ENCODE data around the gene MATCAP1.

DNA sequence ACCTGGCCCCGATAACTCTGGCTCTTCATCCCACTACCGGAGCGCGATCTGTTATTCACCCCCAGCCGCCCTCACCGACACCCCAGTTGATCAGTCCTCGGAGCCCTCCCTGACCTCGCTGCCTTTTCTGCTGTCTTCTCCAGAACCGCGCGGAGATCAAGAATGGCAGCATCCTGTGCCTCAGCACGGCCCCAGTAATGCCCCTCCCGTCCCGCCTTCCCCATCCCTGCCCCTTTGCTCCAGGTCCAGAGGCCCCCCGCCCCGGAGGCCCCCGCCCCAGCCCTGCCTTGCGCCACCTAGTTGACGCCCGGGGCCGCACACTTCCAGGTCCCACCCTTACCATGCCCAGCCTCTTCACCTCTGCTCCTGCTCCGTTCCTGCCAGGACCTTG lies 16.0 kb upstream of the MATCAP1 start:
- TF ChIP-seq, protein P1, sequence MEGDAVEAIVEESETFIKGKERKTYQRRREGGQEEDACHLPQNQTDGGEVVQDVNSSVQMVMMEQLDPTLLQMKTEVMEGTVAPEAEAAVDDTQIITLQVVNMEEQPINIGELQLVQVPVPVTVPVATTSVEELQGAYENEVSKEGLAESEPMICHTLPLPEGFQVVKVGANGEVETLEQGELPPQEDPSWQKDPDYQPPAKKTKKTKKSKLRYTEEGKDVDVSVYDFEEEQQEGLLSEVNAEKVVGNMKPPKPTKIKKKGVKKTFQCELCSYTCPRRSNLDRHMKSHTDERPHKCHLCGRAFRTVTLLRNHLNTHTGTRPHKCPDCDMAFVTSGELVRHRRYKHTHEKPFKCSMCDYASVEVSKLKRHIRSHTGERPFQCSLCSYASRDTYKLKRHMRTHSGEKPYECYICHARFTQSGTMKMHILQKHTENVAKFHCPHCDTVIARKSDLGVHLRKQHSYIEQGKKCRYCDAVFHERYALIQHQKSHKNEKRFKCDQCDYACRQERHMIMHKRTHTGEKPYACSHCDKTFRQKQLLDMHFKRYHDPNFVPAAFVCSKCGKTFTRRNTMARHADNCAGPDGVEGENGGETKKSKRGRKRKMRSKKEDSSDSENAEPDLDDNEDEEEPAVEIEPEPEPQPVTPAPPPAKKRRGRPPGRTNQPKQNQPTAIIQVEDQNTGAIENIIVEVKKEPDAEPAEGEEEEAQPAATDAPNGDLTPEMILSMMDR (IDR thresholded peaks at IDR 0.05) = no peak
- TF ChIP-seq RFX5 (IDR thresholded peaks at IDR 0.05; ENCODE audit: low read length) = no peak
- TF ChIP-seq TAF1 (IDR thresholded peaks at IDR 0.05; ENCODE audit: borderline replicate concordance, low read depth, low read length) = no peak
- no peak for TF ChIP-seq TCF12 (IDR thresholded peaks at IDR 0.05)

Measured in SK-N-SH (cell line).